Endothelial cell of umbilical vein (primary cell): Measurements from ENCODE around the gene DCAF6. TPM values are rescaled to one million over a fixed set of nuclear protein-coding genes. Genes with fewer than 3 reads are reported as not detected.

Experiments
- BruUV-seq: library from RNA; stranded (reverse); fragments of 400-500 nt; replicated peaks from 2 replicates; lab custom pipeline; 2021; lab: Mats Ljungman, UMichigan
- CTCF ChIA-PET: fragments of 300-600, 350-600 bp; sonication (Branson Sonifier 250); formaldehyde crosslinking; loops from one replicate; lab custom pipeline; 2021; ENCODE audit warnings: antibody characterized with exemption, inconsistent platforms; lab: Charles Lee
- POLR2A ChIA-PET: fragments of 300-600, 350-600 bp; sonication (Branson Sonifier 250); formaldehyde crosslinking; loops from one replicate; lab custom pipeline; 2021; ENCODE audit warnings: antibody characterized with exemption, inconsistent platforms; lab: Charles Lee
- DNase-seq: peaks from one replicate; pipeline ENCODE4 v3.0.0-alpha.2; 2011; ENCODE audit warnings: low read depth, low spot score
- FAIRE-seq: peaks from 2 replicates; lab custom pipeline; 2011; peaks lifted over from hg19 to GRCh38; lab: Jason Lieb, UNC
- H2AFZ ChIP-seq: 2 replicates; pipeline ENCODE4 v1.6.0; 2012; ENCODE audit warnings: low read depth, low read length, control low read depth, inconsistent platforms
- H3K27ac ChIP-seq: 2 replicates; pipeline ENCODE4 v1.5.1; 2011; ENCODE audit warnings: low read depth, mild to moderate bottlenecking, control low read depth, low read length, moderate library complexity; ENCODE audit not compliant: insufficient read depth
- H3K27me3 ChIP-seq, 2 experiments: 2 replicates each; pipeline versions ENCODE4 v1.6.0 to v1.6.1; 2011; ENCODE audit warnings: low read length in 2 of 2, mixed read lengths in 1 of 2; ENCODE audit not compliant: control insufficient read depth in 2 of 2, insufficient read depth in 2 of 2
- H3K36me3 ChIP-seq, 2 experiments: 2 replicates in 1 of 2; 3 replicates in 1 of 2; pipeline ENCODE4 v1.5.1; 2011; ENCODE audit warnings: low read length in 2 of 2, mild to moderate bottlenecking in 1 of 2, moderate library complexity in 1 of 2; ENCODE audit not compliant: control insufficient read depth in 2 of 2, insufficient read depth in 2 of 2; ENCODE audit errors: extremely low read depth in 1 of 2
- H3K4me1 ChIP-seq: 3 replicates; pipeline ENCODE4 v1.5.1; 2011; ENCODE audit warnings: mild to moderate bottlenecking, low read length; ENCODE audit not compliant: control insufficient read depth, insufficient read depth; ENCODE audit errors: extremely low read depth
- H3K4me2 ChIP-seq: 2 replicates; pipeline ENCODE4 v1.6.1; 2011; ENCODE audit warnings: low read length, control low read depth, mixed read lengths; ENCODE audit not compliant: insufficient read depth
- H3K4me3 ChIP-seq, 3 experiments: fragments of 200-600 bp in 1 of 3; sonication (generic), shearing (Covaris generic) in 1 of 3; replicated peaks in 1 of 3; 2 replicates each; pipeline ENCODE4 v1.5.1; 2011 to 2016; ENCODE audit warnings: control low read depth in 3 of 3, low read length in 3 of 3, mild to moderate bottlenecking in 2 of 3, inconsistent platforms in 1 of 3, low read depth in 1 of 3, moderate library complexity in 1 of 3; ENCODE audit not compliant: insufficient read depth in 1 of 3
- H3K79me2 ChIP-seq: 2 replicates; pipeline ENCODE4 v1.6.0; 2012; ENCODE audit warnings: low read length, inconsistent platforms; ENCODE audit not compliant: control insufficient read depth, insufficient read depth
- H3K9ac ChIP-seq: replicated peaks from 2 replicates; pipeline ENCODE3; 2011; ENCODE audit warnings: low read length, control low read depth; ENCODE audit not compliant: insufficient read depth; ENCODE audit errors: extremely low read depth
- H3K9me1 ChIP-seq: replicated peaks from 3 replicates; pipeline ENCODE4 v1.6.0; 2011; ENCODE audit warnings: mild to moderate bottlenecking, low read length; ENCODE audit not compliant: control insufficient read depth, insufficient read depth; ENCODE audit errors: extremely low read depth
- H3K9me3 ChIP-seq: replicated peaks from 2 replicates; pipeline ENCODE4 v1.5.1; 2012; ENCODE audit warnings: low read length, inconsistent platforms; ENCODE audit not compliant: control insufficient read depth, insufficient read depth
- H4K20me1 ChIP-seq: replicated peaks from 2 replicates; pipeline ENCODE3; 2011; ENCODE audit warnings: mild to moderate bottlenecking, low read length; ENCODE audit not compliant: control insufficient read depth, insufficient read depth; ENCODE audit errors: extremely low read depth
- CTCF ChIP-seq, 2 donors: IDR thresholded peaks; 1 replicate in 1 of 2; 2 replicates in 1 of 2; pipeline ENCODE4 v1.5.1; 2011; ENCODE audit warnings: low read length in 2 of 2, mild to moderate bottlenecking in 2 of 2, moderate library complexity in 2 of 2, control low read depth in 1 of 2, inconsistent platforms in 1 of 2, low read depth in 1 of 2; ENCODE audit not compliant: insufficient read depth in 1 of 2; ENCODE audit errors: extremely low read depth in 1 of 2
- EZH2 ChIP-seq: IDR thresholded peaks from 2 replicates; pipeline ENCODE4 v1.6.1; 2012; ENCODE audit warnings: borderline replicate concordance, low read depth, mild to moderate bottlenecking, moderate library complexity, low read length, inconsistent platforms; ENCODE audit not compliant: severe bottlenecking
- FOS ChIP-seq: IDR thresholded peaks from 2 replicates; pipeline ENCODE4 v1.6.1; 2011; ENCODE audit warnings: mild to moderate bottlenecking, low read length, moderate library complexity, borderline replicate concordance; ENCODE audit not compliant: insufficient read depth
- GATA2 ChIP-seq: IDR thresholded peaks from 2 replicates; pipeline ENCODE4 v1.7.0; 2011; ENCODE audit warnings: low read depth, mild to moderate bottlenecking, moderate library complexity, mixed read lengths, low read length; ENCODE audit not compliant: insufficient read length, insufficient read depth
- JUN ChIP-seq: IDR thresholded peaks from 2 replicates; pipeline ENCODE4 v1.6.1; 2011; ENCODE audit warnings: borderline replicate concordance, low read depth; ENCODE audit not compliant: insufficient read length, insufficient read depth
- MYC ChIP-seq: IDR thresholded peaks from one replicate; pipeline ENCODE4 v1.6.1; 2011; ENCODE audit warnings: mild to moderate bottlenecking, low read depth, low read length
- POLR2A ChIP-seq: IDR thresholded peaks from 2 replicates; pipeline ENCODE4 v1.6.1; 2012; ENCODE audit warnings: low read depth, mild to moderate bottlenecking, control low read depth, low read length
- dilution Hi-C: fragments of 300-500 bp; cut with MboI; formaldehyde crosslinking; loops from one replicate; pipeline ENCODE4 v1.15.0; 2019; ENCODE audit warnings: low sequenced_read_pairs; ENCODE audit not compliant: extremely low pct_ligation_motif_present
- intact Hi-C: fragments of 100-400 bp; cut with micrococcal nuclease; formaldehyde crosslinking; loops from one replicate; pipeline ENCODE4 v1.10.0; 2022
- polyA plus RNA-seq, 4 experiments: library from polyadenylated mRNA; depleted of rRNA in 3 of 4; stranded (reverse) in 3 of 4; unstranded in 1 of 4; fragments of >200 nt; gene quantifications; 2 replicates each; pipeline versions ENCODE4 v1.2.1 to v1.2.3, GENCODE V29; 2011 to 2012; ENCODE audit warnings: missing spikeins in 1 of 4
- total RNA-seq: library from RNA; stranded (reverse); gene quantifications from 2 replicates; pipeline ENCODE4 v1.2.3, GENCODE V29; 2021

The DCAF6 gene
- total and polyA plus RNA-seq, 2 donors (not counting 3 experiments of a cell fraction or from before 2014, with no cell fraction given): 28.6 to 39.4 TPM

DNA sequence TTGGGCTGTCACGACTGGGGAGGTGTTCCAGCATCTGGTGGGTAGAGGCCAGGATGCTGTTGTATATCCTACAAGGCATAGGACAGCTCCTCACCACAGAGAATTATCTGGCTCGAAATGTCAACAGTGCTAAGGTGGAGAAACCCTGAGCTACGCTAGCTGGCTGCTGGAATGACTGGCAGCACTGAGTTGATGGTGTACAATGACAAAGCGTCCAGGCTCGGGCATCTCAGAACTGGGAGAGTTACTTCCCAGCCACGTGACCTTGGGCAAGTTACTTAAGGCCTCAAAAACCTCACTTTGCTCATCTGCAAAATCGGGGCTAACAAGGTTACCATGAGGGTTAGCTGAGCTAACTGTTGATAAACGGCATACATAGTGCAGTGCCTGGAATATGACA lies 164.9 kb downstream of the DCAF6 start:
- Histone ChIP-seq H4K20me1 (no peaks in the 10 kb centered on the region), H3K4me1 (no peaks in the 10 kb centered on the region), H3K27ac (no peak overlapping the region), H3K9ac (no peak overlapping the region), H3K79me2 (no peaks in the 10 kb centered on the region), H3K4me2 (no peak overlapping the region), H3K4me3 (no peak overlapping the region), H3K27me3 (no peaks in the 10 kb centered on the region), H3K9me3 (no peaks in the 10 kb centered on the region), H3K9me1 (no peaks in the 10 kb centered on the region), H3K36me3 (peaks cover 0 to 23% of the 10 kb centered on the region in 2 experiments), H2AFZ (no peak overlapping the region)
- no TSS peak for BruUV-seq
- POLR2A ChIA-PET: no interaction called here
- intact Hi-C loops (no loop called here), dilution Hi-C loops (no loop called here)
- TF ChIP-seq GATA2 (no peak), POLR2A (no peak), FOS (no peak), JUN (no peak), CTCF (IDR thresholded peaks at IDR 0.05; ENCODE audit: extremely low read depth in 1 of 2, insufficient read depth in 1 of 2, low read depth in 1 of 2, low read length in 2 of 2) (no peak), EZH2 (no peak)
- no peak for DNase-seq
- CTCF ChIA-PET: interaction anchor here (1.2 to 4.7 kb wide), 3 partner anchors 10 to 19 kb away, joined by 4 to 25 read pairs (median 9); no protein-coding TSS in a partner anchor
- no peak for FAIRE-seq

- Histone ChIP-seq H3K4me1 (no peaks in the 10 kb centered on the region), H2AFZ (no peak overlapping the region), H3K9me1 (no peaks in the 10 kb centered on the region), H3K27me3 (no peaks in the 10 kb centered on the region), H3K9ac (no peak overlapping the region), H3K36me3 (peaks cover 0 to 18% of the 10 kb centered on the region in 2 experiments), H4K20me1 (no peaks in the 10 kb centered on the region), H3K4me3 (no peak overlapping the region), H3K4me2 (no peak overlapping the region), H3K27ac (no peak overlapping the region), H3K79me2 (no peaks in the 10 kb centered on the region), H3K9me3 (no peaks in the 10 kb centered on the region)
- DNase-seq (no peak), FAIRE-seq (no peak)
- CTCF ChIA-PET: interaction anchor here (2.3 to 4.7 kb wide), 2 partner anchors 17 to 20 kb away, joined by 9 to 25 read pairs; no protein-coding TSS in a partner anchor
- no peak for TF ChIP-seq FOS
- TF ChIP-seq CTCF (IDR thresholded peaks at IDR 0.05; ENCODE audit: extremely low read depth in 1 of 2, insufficient read depth in 1 of 2, low read depth in 1 of 2, low read length in 2 of 2): no peak
- TF ChIP-seq MYC: no peak
- dilution Hi-C loops: no loop called here
- no TSS peak for BruUV-seq
- POLR2A ChIA-PET: no interaction called here
- intact Hi-C loops: no loop called here
These were observed 166.0 kb downstream of the DCAF6 start for GRCh38 chr1:168102487-168102886.
